GM18505 (cell line): ENCODE results near the gene ACR.

Experiments used
- ATAC-seq: cut with Tn5 transposase; IDR thresholded peaks from one replicate; pipeline ENCODE4 v1.9.1; 2021; ENCODE audit not compliant: unreplicated experiment
- POLR2A ChIP-seq: IDR thresholded peaks from 4 replicates; pipeline ENCODE4 v1.6.1; 2011; ENCODE audit warnings: borderline replicate concordance; ENCODE audit not compliant: insufficient read depth, insufficient read length; ENCODE audit errors: extremely low read depth

The ACR gene

DNA sequence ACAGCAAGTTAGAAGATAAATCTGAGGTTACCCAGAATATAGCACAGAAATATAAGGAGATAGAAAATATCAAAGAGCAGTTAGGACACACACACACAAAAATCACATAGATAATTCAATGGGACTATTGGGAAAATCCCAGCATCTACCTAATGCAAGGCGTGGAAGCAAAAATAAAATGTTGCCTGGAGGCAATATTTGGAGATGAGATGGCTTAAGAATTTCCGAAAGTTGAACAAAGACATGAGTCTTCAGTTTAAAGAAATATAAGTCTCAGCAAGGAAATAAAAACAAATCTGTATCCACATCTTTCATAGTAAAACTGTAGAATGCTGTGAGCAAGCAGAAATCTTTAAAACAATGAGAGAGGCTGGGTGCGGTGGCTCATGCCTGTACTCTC lies 29.5 kb upstream of the ACR start:
- ATAC-seq: no peak
- TF ChIP-seq POLR2A: no peak

DNA sequence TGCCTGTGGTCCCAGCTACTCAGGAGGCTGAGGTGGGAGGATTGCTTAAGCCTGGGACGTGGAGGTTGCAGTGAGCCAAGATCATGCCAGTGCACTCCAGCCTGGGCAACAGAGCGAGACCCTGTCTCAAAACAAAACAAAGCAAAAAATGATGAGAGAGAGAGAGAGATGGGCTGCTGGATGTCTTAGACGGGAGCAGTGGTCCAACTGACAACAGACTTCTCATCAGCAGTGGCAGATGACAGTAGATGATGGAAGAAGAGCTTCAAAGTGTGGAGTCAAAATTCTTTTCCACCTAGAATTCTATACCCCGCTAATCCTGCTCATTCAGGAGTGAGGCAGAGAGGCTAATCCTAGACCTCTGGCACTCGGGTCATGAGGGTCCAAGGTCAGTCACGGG lies 29.0 kb upstream of the ACR start:
- no peak for ATAC-seq
- TF ChIP-seq POLR2A: no peak

DNA sequence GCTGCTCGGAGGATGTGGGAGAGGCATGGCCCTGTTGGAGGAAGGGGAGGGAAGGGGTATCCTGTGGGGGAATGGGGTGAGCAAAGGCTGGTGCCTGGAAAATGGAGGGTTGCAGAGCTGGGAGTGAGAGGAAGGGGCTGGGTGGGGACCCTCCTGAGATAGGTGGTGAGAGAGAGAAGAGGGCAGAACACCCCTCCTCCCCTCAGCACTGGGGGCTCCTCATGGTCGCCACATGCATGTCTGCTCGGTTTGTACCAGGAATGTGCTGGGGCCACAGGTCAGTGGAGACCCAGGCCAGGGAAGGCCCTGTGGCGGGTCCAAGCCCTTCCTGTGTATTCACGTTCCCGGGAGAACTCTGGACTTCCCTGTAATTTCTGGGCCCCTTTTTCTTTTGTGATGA lies 27.8 kb upstream of the ACR start:
- no peak for TF ChIP-seq POLR2A
- no peak for ATAC-seq

DNA sequence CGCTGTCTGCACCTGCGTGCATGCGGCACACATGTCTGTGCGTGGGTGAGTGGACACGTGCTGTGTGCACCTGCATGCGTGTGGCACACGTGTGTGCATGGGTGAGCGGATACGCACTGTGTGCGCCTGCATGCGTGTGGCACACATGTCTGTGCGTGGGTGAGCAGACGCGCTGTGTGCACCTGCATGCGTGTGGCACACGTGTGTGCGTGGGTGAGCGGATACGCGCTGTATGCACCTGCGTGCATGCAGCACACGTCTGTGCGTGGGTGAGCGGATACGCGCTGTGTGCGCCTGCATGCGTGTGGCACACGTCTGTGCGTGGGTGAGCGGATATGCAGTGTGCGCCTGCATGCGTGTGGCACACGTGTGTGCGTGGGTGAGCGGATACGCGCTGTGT lies 27.1 kb upstream of the ACR start:
- ATAC-seq: no peak
- TF ChIP-seq POLR2A: no peak

DNA sequence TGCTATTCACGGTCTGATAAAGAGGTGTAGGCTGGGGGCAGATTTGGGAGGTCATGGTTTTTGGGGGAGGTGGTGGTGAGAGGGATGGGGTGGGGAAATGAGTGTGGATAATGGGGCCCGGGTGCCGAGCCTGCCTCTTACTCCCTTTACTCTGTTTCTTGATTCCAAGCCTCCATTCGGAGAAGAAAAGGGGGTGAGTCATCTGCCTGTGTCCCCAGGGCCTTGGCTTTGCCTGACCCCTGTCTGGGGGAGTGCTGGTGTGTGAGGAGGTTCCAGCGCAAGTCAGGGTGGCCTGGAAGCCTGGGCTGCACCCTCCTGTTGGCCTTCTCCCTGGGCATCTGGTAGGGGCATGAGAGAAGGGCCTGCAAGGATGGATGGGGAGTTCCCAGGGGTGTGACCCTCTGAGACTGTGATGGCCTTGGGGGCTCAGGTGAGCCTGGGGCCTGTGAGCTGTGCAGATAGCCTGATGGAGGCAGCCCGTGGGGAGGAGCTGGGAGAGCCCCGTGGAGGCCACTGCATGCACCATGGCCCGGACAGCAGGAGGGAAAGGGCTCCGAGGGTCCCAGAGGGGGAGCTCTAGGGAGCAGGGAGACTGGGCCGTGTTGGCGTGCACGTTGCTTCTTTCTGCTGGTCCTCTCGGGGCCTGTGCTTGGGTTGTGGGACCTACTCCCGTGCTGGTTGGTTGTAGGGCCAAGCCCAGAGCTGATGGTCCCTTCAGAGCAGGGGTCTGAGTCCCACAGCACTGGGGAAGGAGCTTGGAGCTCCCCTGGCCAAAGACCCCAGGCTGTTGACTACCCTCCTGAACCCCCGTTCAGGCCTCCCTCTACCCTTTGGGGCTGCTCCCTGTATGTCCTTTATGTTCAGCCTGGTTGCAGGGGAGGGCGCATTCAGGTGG lies 26.3 kb upstream of the ACR start:
- TF ChIP-seq POLR2A: no peak
- no peak for ATAC-seq

DNA sequence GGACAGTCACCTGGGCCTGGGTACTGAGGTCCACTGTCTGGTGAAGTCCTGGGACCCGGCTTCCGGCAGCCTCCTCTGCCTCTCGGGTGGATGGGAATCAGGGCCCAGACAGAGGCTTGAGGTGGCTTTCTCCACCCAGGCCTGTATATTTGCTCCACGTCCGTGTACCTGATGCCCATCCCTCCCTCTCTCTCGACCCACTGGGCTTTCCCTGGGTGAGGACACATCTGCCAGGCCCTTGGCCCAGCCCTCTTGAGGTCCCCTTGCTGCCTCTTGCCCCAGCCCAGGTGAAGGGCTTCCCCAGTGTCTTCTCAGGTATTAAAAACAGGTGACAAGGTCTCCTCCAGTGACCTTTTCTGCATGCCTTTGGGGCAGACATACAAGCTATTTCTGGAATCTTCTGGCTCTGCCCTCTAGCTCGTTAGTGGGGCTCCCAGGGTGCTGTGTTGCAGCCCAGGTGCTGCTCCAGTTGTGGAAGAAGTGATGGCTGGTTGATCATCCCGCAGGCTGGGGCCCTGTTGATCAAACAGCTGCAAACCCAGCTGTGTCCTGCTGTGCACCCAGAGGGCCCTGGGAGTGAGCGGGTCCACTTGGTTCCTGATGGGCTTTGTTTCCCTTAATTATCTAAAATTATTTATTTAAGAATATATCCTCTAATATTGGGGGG lies 25.5 kb upstream of the ACR start:
- no peak for ATAC-seq
- no peak for TF ChIP-seq POLR2A

DNA sequence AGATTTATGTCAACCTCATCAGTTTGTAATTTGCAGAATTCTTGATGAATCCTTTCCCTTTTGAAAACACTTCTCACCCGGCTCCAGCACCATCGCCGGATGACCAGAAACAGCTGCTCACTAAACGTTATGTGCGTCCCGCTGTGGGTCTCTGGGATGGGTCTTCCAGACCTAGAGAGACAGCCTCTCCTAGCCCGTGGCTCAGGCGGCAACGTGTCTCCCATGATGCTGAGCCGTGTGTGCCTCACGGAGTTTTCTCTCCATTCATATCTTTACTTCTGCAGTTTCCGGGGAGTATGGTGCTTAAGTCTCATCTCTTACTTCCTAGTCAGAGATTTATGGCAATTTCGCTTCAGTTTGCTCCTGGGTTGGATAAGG lies 25.0 kb upstream of the ACR start:
- no peak for TF ChIP-seq POLR2A
- ATAC-seq: no peak

DNA sequence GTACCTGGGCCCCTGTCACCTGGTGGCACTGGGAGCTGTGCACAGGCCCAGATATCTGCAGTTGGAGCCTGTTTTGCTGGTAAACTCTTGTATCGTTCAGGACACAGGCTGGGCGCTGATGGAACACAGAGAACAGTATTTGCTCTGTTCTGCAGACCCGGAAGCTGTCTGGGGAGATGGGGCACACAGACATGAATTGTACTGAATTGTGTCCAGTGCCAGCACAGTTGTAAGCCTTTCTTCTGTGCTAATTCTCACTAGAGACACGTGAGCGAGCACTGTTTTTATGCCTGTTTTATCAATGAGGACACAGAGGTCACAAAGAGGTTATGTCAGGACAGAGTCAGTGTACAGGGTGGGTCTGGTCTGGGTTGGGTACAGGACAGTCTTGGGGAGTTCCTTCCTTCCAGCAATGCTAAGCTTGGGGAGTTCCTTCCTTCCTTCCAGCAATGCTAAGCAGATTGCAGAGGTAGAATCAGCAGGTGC lies 24.4 kb upstream of the ACR start:
- no peak for TF ChIP-seq POLR2A
- no peak for ATAC-seq

DNA sequence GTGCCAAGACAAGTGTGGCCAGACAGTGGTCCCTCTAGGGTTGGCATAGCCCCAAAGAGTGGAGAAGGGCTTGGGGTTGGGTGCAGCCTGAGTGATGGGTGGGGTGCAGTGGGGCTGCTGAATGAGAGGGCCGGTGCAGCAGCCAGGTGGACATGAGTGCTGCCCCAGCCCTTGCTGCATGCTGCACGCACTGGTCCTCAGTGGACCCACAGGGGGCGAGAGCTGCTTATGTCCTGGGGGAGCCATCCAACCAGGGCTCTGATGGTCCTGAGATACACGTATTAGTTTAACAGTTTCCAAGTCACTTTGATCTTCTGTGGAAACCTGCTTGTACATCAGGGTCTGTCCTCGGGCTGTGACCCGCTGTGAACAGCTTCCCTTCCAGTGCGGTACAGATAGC lies 23.9 kb upstream of the ACR start:
- ATAC-seq: no peak
- no peak for TF ChIP-seq POLR2A

DNA sequence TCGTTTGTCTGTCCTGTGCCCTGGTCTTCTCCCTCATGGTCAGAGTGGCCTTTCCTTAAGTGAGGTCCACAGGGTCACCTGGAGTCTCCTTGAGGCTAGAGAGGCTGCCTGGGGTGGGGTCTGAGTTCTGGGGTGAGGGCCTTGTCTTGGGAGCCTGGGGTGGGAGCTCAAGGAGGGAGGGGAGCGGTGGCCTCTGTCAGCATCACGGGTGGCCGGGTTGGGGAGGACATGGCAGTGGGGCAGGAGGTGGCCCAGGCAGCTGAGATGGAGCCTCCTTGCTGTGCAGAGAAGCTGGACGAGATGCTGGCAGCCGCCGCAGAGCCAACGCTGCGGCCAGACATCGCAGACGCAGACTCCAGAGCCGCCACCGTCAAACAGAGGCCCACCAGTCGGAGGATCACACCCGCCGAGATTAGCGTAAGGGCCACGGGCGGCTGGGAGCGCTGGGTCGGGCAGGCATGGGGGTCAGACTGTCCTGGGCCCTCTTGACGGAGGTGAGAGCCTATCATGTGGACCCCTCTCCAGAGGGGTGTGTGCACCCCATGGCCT lies 23.3 kb upstream of the ACR start:
- no peak for ATAC-seq

DNA sequence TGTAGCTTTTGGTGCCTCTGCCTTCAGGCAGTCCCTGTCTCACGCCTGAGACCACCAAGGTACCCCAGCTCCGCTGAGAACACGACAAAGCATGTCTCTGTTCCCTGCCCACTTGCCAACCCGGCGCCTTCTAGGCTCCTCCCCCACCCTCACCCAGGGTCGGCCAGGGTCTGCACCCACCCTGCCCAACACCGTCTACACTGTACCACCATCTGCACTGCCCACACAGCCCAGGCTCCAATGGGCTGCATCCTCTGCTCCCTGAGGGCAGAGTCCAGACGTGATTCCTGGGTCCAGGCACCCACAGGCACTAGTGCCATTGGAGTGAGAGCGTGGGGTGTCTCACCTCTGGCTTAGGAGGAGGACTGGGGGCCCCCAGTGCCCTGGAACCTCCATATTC lies 22.8 kb upstream of the ACR start:
- ATAC-seq: no peak
- TF ChIP-seq POLR2A: no peak

More for the DNA sequence above, 23.3 kb upstream of the ACR start:
- no peak for TF ChIP-seq POLR2A

DNA sequence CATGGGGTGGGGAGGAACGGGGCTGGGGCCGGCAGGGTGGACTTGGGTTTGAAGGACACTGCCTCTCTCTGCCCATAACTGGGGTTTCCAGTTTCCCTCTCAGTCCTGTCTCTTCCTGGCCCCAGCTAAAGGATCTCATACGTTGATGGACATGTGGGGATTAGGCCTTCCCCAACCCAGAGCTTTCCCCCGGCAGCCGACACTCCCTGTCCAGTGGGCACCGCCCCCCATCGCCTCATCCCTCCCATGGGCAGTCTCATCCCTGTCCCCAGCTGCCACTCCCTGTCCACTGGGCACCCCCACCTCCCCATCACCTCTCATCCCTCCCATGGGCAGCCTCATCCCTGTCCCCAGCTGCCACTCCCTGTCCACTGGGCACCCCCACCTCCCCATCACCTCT lies 22.2 kb upstream of the ACR start:
- ATAC-seq: no peak
- TF ChIP-seq POLR2A: no peak

DNA sequence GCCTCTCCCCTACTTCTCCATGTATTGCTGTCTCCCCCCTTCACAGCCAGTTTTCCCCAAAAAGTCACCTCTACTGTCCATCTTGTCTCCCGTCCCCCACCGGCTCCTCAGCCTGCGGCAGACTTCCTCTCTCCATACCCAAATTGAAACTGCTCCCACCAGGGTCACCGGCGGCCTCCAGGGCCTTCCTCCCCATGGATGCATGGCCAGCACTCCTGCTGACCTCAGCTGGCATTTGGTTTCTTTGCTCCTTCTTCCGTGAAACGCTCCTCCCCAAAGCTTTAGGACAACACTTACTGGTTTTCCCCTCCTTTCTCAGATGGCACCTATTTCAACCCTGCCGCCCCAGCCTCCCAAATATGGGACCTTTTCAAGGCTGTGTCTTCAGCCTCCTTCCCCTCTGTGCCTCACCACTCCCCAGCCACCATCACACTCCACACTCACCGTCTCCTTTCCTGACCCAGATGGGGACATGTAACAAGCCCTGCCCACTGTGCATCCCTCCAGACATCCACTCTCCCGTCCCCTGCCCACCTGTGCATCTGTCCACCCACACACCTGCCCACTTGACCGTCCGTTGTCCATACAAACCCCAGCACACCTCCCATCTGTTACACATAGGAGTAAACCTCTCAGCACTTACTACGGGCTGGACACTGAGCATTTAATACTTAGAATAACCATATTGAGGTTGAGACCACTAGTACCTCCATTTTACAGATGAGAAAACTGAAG lies 21.5 kb upstream of the ACR start:
- TF ChIP-seq POLR2A: no peak

DNA sequence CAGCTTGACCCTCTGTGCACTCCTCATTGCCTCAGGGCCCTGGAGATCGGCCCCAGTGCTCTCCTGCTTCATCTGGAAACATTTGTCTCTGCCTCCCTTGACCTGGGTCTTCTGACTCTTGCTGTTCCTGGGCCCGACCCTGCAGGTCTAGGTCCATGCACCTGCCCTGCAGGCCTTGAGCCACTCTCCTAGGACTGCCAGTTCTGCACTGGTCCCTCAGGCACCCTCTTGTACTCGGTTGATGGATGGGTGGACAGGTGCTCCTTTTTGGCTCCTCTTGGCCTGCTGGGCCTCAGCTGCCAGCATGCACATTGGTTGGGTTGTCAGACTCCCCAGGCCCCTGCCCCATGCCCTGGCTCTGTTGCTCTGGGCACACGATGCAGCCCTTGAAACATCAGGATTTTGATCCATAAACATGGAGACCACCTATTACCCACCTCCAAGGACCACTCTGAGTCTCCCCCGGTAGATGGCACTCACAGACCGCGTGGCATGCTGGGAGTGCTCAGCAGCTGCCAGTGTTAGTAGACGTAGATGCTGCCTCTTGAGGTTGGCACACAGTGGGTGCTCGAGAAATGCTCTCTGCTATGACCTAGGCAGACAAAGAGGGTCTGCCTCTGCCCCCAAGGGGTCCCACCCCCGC lies 20.2 kb upstream of the ACR start:
- no peak for TF ChIP-seq POLR2A
- no peak for ATAC-seq

More for the DNA sequence above, 21.5 kb upstream of the ACR start:
- ATAC-seq: no peak

DNA sequence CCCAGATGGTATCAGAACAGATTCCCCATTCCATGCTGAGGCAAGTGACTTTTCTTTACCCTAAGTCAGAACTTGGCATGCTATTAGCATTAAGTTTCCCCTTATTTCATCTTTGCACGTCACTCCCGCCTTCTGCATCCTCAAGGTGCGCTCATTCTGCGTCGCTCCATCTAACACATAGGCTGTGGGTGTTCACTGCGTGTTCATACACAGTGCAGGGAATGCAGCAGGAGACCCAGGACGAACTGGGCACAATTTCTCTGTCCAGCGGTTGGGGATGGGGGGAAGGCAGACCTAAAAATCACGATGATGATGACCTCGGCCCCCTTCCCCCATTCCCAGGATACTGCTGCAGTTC lies 19.7 kb upstream of the ACR start:
- TF ChIP-seq POLR2A: no peak
- ATAC-seq: no peak
